VCaP (cell line): ENCODE results near the gene KDM4B.
"Not testable (repeated sequence)": the region's sequence is repeated elsewhere in the genome, so short reads cannot be mapped to it uniquely, and the experiment has no call there.

ENCODE experiments used
- H3K27ac ChIP-seq: fragments of 450-650 bp; 2 replicates; pipeline ENCODE4 v1.5.1; 2017
- CTCF ChIP-seq: fragments of 450-650 bp; conservative IDR thresholded peaks from 2 replicates; pipeline ENCODE4 v1.5.1; 2017; ENCODE audit warnings: mild to moderate bottlenecking, moderate library complexity

KDM4B gene

GRCh38 chr19:5191091-5191490 lies 222.2 kb downstream of the KDM4B start:
- no peak for TF ChIP-seq CTCF
- no peak overlapping the region for H3K27ac ChIP-seq

- TF ChIP-seq CTCF = no peak
- no peak overlapping the region for H3K27ac ChIP-seq
Measured at GRCh38 chr19:5192568-5192967, 223.7 kb downstream of the KDM4B start.

- no peak overlapping the region for H3K27ac ChIP-seq
- no peak for TF ChIP-seq CTCF
Measured at GRCh38 chr19:5193192-5193591, 224.3 kb downstream of the KDM4B start.

GRCh38 chr19:5194641-5195040 lies 225.7 kb downstream of the KDM4B start:
- H3K27ac ChIP-seq = no peak overlapping the region
- TF ChIP-seq CTCF = no peak

GRCh38 chr19:5195587-5195986 lies 226.7 kb downstream of the KDM4B start:
- not testable (repeated sequence) for H3K27ac ChIP-seq

- TF ChIP-seq CTCF = no peak
- no peak overlapping the region for H3K27ac ChIP-seq
Measured at GRCh38 chr19:5196832-5197231, 227.9 kb downstream of the KDM4B start.

GRCh38 chr19:5200844-5201243 lies 231.9 kb downstream of the KDM4B start:
- TF ChIP-seq CTCF = no peak

GRCh38 chr19:5202553-5202952 lies 233.6 kb downstream of the KDM4B start:
- H3K27ac ChIP-seq = no peak overlapping the region
- TF ChIP-seq CTCF = no peak

More at GRCh38 chr19:5200844-5201243, 231.9 kb downstream of the KDM4B start:
- H3K27ac ChIP-seq = no peak overlapping the region
